ENCODE measurements around the gene PEX14. TPM values are rescaled to one million over a fixed set of nuclear protein-coding genes. Genes with fewer than 3 reads are reported as not detected.

Gene PEX14
- total RNA-seq, 1 experiment from 2014 or later, result 36.0 TPM

- H3K9me3 ChIP-seq (ENCODE audit: control insufficient read depth, insufficient read depth, low read depth, low read length), result no peaks in the 10 kb centered on the region
- no peaks in the 10 kb centered on the region for H3K27me3 ChIP-seq (ENCODE audit: control insufficient read depth, insufficient read depth, low read length)
- intact Hi-C loops (cut with micrococcal nuclease; ENCODE audit: unreplicated experiment), result loop anchor here (5.0 kb wide), 1 partner anchor 159 kb away; no protein-coding TSS in a partner anchor
- CTCF ChIA-PET, result interaction anchor here (0.5 to 0.8 kb wide), 2 partner anchors 14 to 23 kb away, joined by 3 read pairs; no protein-coding TSS in a partner anchor
- TF ChIP-seq REST (IDR thresholded peaks at IDR 0.05; ENCODE audit: insufficient read depth in 1 of 2, low read depth in 2 of 2, low read length in 1 of 2), result no peak
- 0 out of 2 replicates have a peak, but pooled peaks have one; percentile 13 for TF ChIP-seq TCF7L2 (IDR thresholded peaks at IDR 0.05; ENCODE audit: low read depth, low read length)
- TF ChIP-seq POLR2AphosphoS5 (IDR thresholded peaks at IDR 0.05; ENCODE audit: low read depth, low read length), result peak; percentile 33; the same call in 1 of the 2 replicates
- TF ChIP-seq SIN3A (IDR thresholded peaks at IDR 0.05; ENCODE audit: borderline replicate concordance, insufficient read depth, low read depth, low read length), result no peak
- no peak for TF ChIP-seq CTCF (IDR thresholded peaks at IDR 0.05)
- H3K27ac ChIP-seq (ENCODE audit: low read length), result peak overlapping the region; percentile 92
- H3K36me3 ChIP-seq (ENCODE audit: control insufficient read depth, insufficient read depth, low read length), result no peaks in the 10 kb centered on the region
- H3K4me1 ChIP-seq (ENCODE audit: control insufficient read depth, insufficient read depth, low read length), result peaks cover 61% of the 10 kb centered on the region
- POLR2A ChIA-PET, result interaction anchor here (0.5 kb wide), 1 partner anchor 109 kb away, joined by 3 read pairs; no protein-coding TSS in a partner anchor
- TSS peak; percentile 23 for BruUV-seq (replicated peaks)
- H3K4me3 ChIP-seq (ENCODE audit: low read depth in 2 of 2, low read length in 2 of 2), result peak overlapping the region; percentile 7 to 38; a peak in 3 of 4 replicates
- DNase-seq (ENCODE audit: low read depth, low spot score) (peak; percentile 92), ATAC-seq (peak; percentile 93)
- in situ Hi-C loops (cut with HindIII; ENCODE audit: low pct_unique_long_range_greater_than_20kb, low sequenced_read_pairs), result no loop called here
Measured at GRCh38 chr1:10528066-10529014, 53.6 kb downstream of the PEX14 start.

- no peak for TF ChIP-seq SIN3A (IDR thresholded peaks at IDR 0.05; ENCODE audit: borderline replicate concordance, insufficient read depth, low read depth, low read length)
- TF ChIP-seq POLR2AphosphoS5 (IDR thresholded peaks at IDR 0.05; ENCODE audit: low read depth, low read length), result no peak
- no peak for TF ChIP-seq REST (IDR thresholded peaks at IDR 0.05; ENCODE audit: insufficient read depth in 1 of 2, low read depth in 2 of 2, low read length in 1 of 2)
- TF ChIP-seq TCF7L2 (IDR thresholded peaks at IDR 0.05; ENCODE audit: low read depth, low read length), result no peak
- no peak for TF ChIP-seq CTCF (IDR thresholded peaks at IDR 0.05)
- intact Hi-C loops (cut with micrococcal nuclease; ENCODE audit: unreplicated experiment) (loop anchor here (5.0 kb wide), 1 partner anchor 158 kb away; no protein-coding TSS in a partner anchor), in situ Hi-C loops (cut with HindIII; ENCODE audit: low pct_unique_long_range_greater_than_20kb, low sequenced_read_pairs) (no loop called here)
- Histone ChIP-seq H3K4me3 (ENCODE audit: low read depth in 2 of 2, low read length in 2 of 2) (peak overlapping the region; percentile 7 to 38; a peak in 3 of 4 replicates), H3K36me3 (ENCODE audit: control insufficient read depth, insufficient read depth, low read length) (no peaks in the 10 kb centered on the region), H3K9me3 (ENCODE audit: control insufficient read depth, insufficient read depth, low read depth, low read length) (no peaks in the 10 kb centered on the region), H3K27me3 (ENCODE audit: control insufficient read depth, insufficient read depth, low read length) (no peaks in the 10 kb centered on the region), H3K27ac (ENCODE audit: low read length) (peak overlapping the region; percentile 92), H3K4me1 (ENCODE audit: control insufficient read depth, insufficient read depth, low read length) (peaks cover 57% of the 10 kb centered on the region)
- ATAC-seq, result peak; percentile 64
- BruUV-seq (replicated peaks), result no TSS peak
- DNase-seq (ENCODE audit: low read depth, low spot score), result no peak
- ChIA-PET CTCF (interaction anchor here (0.5 kb wide), 1 partner anchor 23 kb away, joined by 3 read pairs; no protein-coding TSS in a partner anchor), POLR2A (no interaction called here)
Measured at GRCh38 chr1:10529091-10529490, 54.3 kb downstream of the PEX14 start.

Data from Panc1 (cell line).